ENCODE measurements around the gene POR.
"Not testable (repeated sequence)": the region's sequence is repeated elsewhere in the genome, so short reads cannot be mapped to it uniquely, and the experiment has no call there.

The POR gene

GRCh38 chr7:75881436-75882095 is 33.4 kb upstream of the POR start:
- Mint-ChIP-seq H3K4me1 (peaks cover 65% of the 10 kb centered on the region), H3K27me3 (ENCODE audit: low read depth, poor library complexity) (peaks cover 3% of the 10 kb centered on the region), H3K27ac (peak overlapping the region; percentile 83), H3K9me3 (no peaks in the 10 kb centered on the region), H3K36me3 (ENCODE audit: low read depth) (peaks cover 44% of the 10 kb centered on the region), H3K4me3 (peak overlapping the region; percentile 99)
- TF ChIP-seq, protein P1, sequence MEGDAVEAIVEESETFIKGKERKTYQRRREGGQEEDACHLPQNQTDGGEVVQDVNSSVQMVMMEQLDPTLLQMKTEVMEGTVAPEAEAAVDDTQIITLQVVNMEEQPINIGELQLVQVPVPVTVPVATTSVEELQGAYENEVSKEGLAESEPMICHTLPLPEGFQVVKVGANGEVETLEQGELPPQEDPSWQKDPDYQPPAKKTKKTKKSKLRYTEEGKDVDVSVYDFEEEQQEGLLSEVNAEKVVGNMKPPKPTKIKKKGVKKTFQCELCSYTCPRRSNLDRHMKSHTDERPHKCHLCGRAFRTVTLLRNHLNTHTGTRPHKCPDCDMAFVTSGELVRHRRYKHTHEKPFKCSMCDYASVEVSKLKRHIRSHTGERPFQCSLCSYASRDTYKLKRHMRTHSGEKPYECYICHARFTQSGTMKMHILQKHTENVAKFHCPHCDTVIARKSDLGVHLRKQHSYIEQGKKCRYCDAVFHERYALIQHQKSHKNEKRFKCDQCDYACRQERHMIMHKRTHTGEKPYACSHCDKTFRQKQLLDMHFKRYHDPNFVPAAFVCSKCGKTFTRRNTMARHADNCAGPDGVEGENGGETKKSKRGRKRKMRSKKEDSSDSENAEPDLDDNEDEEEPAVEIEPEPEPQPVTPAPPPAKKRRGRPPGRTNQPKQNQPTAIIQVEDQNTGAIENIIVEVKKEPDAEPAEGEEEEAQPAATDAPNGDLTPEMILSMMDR (IDR thresholded peaks at IDR 0.05): no peak
- no peak for DNase-seq

- not testable (repeated sequence) for H3K27ac Mint-ChIP-seq; H3K9me3 Mint-ChIP-seq; H3K4me3 Mint-ChIP-seq; H3K27me3 Mint-ChIP-seq (ENCODE audit: low read depth, poor library complexity); DNase-seq
- Mint-ChIP-seq H3K4me1 (peaks cover 58% of the 10 kb centered on the region), H3K36me3 (ENCODE audit: low read depth) (peaks cover 58% of the 10 kb centered on the region)
Observed at GRCh38 chr7:75883265-75883824, 31.6 kb upstream of the POR start.

DNA sequence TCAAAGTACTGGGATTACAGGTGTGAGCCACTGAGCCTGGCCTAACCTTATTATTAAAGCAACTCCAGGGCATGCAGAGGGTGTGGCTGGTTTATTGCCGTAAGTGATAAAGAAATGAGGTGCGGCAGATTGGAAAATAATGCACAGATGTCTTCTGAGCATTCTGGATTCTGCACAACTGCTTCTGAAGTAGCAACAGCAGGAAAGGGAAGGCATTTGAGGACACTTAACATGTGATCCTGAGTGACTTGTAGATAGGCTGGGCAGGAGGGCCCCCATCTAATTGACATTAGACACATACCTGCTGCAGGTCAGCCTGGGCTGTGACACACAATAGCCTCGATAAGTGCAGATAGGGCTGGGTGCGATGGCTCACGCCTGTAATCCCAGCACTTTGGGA is 30.5 kb upstream of the POR start:
- Mint-ChIP-seq H3K9me3 (no peaks in the 10 kb centered on the region), H3K27ac (no peak overlapping the region), H3K27me3 (ENCODE audit: low read depth, poor library complexity) (no peaks in the 10 kb centered on the region), H3K4me3 (no peak overlapping the region), H3K4me1 (peaks cover 52% of the 10 kb centered on the region), H3K36me3 (ENCODE audit: low read depth) (peaks cover 65% of the 10 kb centered on the region)
- no peak for DNase-seq
- TF ChIP-seq, protein P1 (IDR thresholded peaks at IDR 0.05): no peak

DNA sequence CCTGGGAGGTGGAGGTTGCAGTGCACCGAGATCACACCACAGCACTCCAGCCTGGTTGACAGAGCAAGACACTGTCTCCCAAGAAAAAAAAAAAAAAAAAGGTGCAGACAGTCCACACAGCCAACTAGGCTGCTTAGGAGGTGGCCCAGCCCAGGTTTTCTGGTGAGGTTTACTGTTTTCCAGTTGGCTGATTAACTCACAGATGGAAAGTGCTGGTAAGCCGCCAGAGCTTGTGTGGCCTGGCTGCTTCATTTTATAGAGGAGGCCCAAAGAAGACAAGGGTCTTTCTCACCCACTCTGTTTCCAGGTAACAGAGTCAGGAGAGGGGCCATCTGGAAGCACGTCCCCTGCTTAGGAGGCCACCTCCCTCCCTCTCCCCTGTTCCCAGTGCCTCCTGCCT is 29.9 kb upstream of the POR start:
- Mint-ChIP-seq H3K27me3 (ENCODE audit: low read depth, poor library complexity) (no peaks in the 10 kb centered on the region), H3K9me3 (no peaks in the 10 kb centered on the region), H3K27ac (no peak overlapping the region), H3K36me3 (ENCODE audit: low read depth) (peaks cover 69% of the 10 kb centered on the region), H3K4me1 (peaks cover 47% of the 10 kb centered on the region), H3K4me3 (no peak overlapping the region)
- TF ChIP-seq, protein P1 (IDR thresholded peaks at IDR 0.05): no peak
- DNase-seq: no peak

- no peaks in the 10 kb centered on the region for H3K9me3 Mint-ChIP-seq
- no peak overlapping the region for H3K4me3 Mint-ChIP-seq
- no peak for DNase-seq
- H3K4me1 Mint-ChIP-seq: peaks cover 27% of the 10 kb centered on the region
- H3K27ac Mint-ChIP-seq: peak overlapping the region; percentile 57
- no peaks in the 10 kb centered on the region for H3K27me3 Mint-ChIP-seq (ENCODE audit: low read depth, poor library complexity)
- peaks cover 55% of the 10 kb centered on the region for H3K36me3 Mint-ChIP-seq (ENCODE audit: low read depth)
- TF ChIP-seq, protein P1 (IDR thresholded peaks at IDR 0.05): no peak
Observed at GRCh38 chr7:75887669-75888369, 27.1 kb upstream of the POR start.

GRCh38 chr7:75888464-75889222 is 26.3 kb upstream of the POR start:
- no peaks in the 10 kb centered on the region for H3K9me3 Mint-ChIP-seq
- H3K4me3 Mint-ChIP-seq: no peak overlapping the region
- TF ChIP-seq, protein P1 (IDR thresholded peaks at IDR 0.05): no peak
- H3K27ac Mint-ChIP-seq: peak overlapping the region; percentile 17
- peaks cover 25% of the 10 kb centered on the region for H3K4me1 Mint-ChIP-seq
- DNase-seq: no peak
- no peaks in the 10 kb centered on the region for H3K27me3 Mint-ChIP-seq (ENCODE audit: low read depth, poor library complexity)
- H3K36me3 Mint-ChIP-seq (ENCODE audit: low read depth): peaks cover 52% of the 10 kb centered on the region
